GM23338 (cell line): ENCODE results near the gene SPATS1. TPM values are rescaled to one million over a fixed set of nuclear protein-coding genes. Genes with fewer than 3 reads are reported as not detected.

ENCODE experiments used
- ATAC-seq: fragments of 200-7000 bp; cut with Tn5 transposase; 3 replicates; pipeline ENCODE4 v1.9.1; 2020
- DNase-seq: peaks from one replicate; pipeline ENCODE4 v3.0.0-alpha.2; 2015; ENCODE audit warnings: low spot score
- H2AFZ ChIP-seq: fragments of 200-600 bp; sonication (generic); 2 replicates; pipeline ENCODE4 v1.8.0; 2016; ENCODE audit warnings: antibody characterized with exemption, mild to moderate bottlenecking, moderate library complexity
- H3F3A ChIP-seq: fragments of 200-600 bp; sonication (generic); replicated peaks from 2 replicates; pipeline ENCODE4 v1.8.0; 2017; ENCODE audit warnings: antibody characterized with exemption, mixed run types, low read depth
- H3K27ac ChIP-seq: fragments of 200-600 bp; sonication (generic); 2 replicates; pipeline ENCODE4 v1.6.1; 2016; ENCODE audit warnings: low read depth
- H3K27me3 ChIP-seq: fragments of 200-600 bp; sonication (generic); 2 replicates; pipeline ENCODE4 v1.8.0; 2016; ENCODE audit warnings: mild to moderate bottlenecking, mixed run types, moderate library complexity; ENCODE audit not compliant: insufficient read depth
- H3K36me3 ChIP-seq: fragments of 200-600 bp; sonication (generic); 2 replicates; pipeline ENCODE4 v1.8.0; 2016; ENCODE audit warnings: mild to moderate bottlenecking; ENCODE audit not compliant: insufficient read depth
- H3K4me1 ChIP-seq: fragments of 200-600 bp; sonication (generic); 2 replicates; pipeline ENCODE4 v1.8.0; 2016; ENCODE audit warnings: mild to moderate bottlenecking, moderate library complexity; ENCODE audit not compliant: insufficient read depth
- H3K4me2 ChIP-seq: fragments of 200-600 bp; sonication (generic); 2 replicates; pipeline ENCODE4 v1.7.1; 2017; ENCODE audit warnings: mixed run types
- H3K4me3 ChIP-seq: fragments of 200-600 bp; sonication (generic); 2 replicates; pipeline ENCODE4 v1.6.1; 2016; ENCODE audit warnings: mixed run types
- H3K79me2 ChIP-seq: fragments of 200-600 bp; sonication (generic); replicated peaks from 2 replicates; pipeline ENCODE4 v1.8.0; 2017; ENCODE audit warnings: mild to moderate bottlenecking; ENCODE audit not compliant: insufficient read depth
- H3K9me2 ChIP-seq: fragments of 200-600 bp; sonication (generic); 2 replicates; pipeline ENCODE4 v1.8.0; 2017; ENCODE audit not compliant: insufficient read depth
- H4K20me1 ChIP-seq: fragments of 200-600 bp; sonication (generic); replicated peaks from 2 replicates; pipeline ENCODE4 v1.8.0; 2017; ENCODE audit warnings: mild to moderate bottlenecking; ENCODE audit not compliant: insufficient read depth
- H3K27ac Mint-ChIP-seq: 2 replicates; pipeline ENCODE4 v1.8.0; 2020; ENCODE audit warnings: inconsistent platforms, mild to moderate bottlenecking, moderate library complexity, mixed read lengths
- H3K27me3 Mint-ChIP-seq: 3 replicates; pipeline ENCODE4 v1.8.0; 2022; ENCODE audit warnings: low read depth, mild to moderate bottlenecking, moderate library complexity, mixed read lengths, inconsistent platforms; ENCODE audit not compliant: insufficient read depth, poor library complexity
- H3K36me3 Mint-ChIP-seq: 3 replicates; pipeline ENCODE4 v1.8.0; 2021; ENCODE audit warnings: low read depth, mild to moderate bottlenecking, inconsistent platforms, moderate library complexity, mixed read lengths
- H3K4me1 Mint-ChIP-seq: 3 replicates; pipeline ENCODE4 v1.8.0; 2020; ENCODE audit warnings: mild to moderate bottlenecking, inconsistent platforms, mixed read lengths
- H3K4me3 Mint-ChIP-seq: 3 replicates; pipeline ENCODE4 v1.8.0; 2021; ENCODE audit warnings: moderate library complexity, mild to moderate bottlenecking, inconsistent platforms, mixed read lengths
- H3K9me3 Mint-ChIP-seq: 3 replicates; pipeline ENCODE4 v1.8.0; 2020; ENCODE audit warnings: moderate library complexity, mild to moderate bottlenecking, inconsistent platforms, mixed read lengths
- CREB1 ChIP-seq: fragments of 250-450 bp; sonication (Bioruptor Pico); IDR thresholded peaks from 2 replicates; pipeline ENCODE4 v1.5.0; 2020; ENCODE audit warnings: low read depth, mild to moderate bottlenecking, moderate library complexity
- EZH2 ChIP-seq: fragments of 200-600 bp; sonication (generic); IDR thresholded peaks from one replicate; pipeline ENCODE4 v1.8.0; 2017; ENCODE audit warnings: antibody characterized with exemption, mild to moderate bottlenecking, low read depth; ENCODE audit not compliant: unreplicated experiment
- STAT1 ChIP-seq: IDR thresholded peaks from one replicate; pipeline ENCODE4 v1.6.1; 2016; ENCODE audit warnings: antibody characterized with exemption; ENCODE audit not compliant: unreplicated experiment
- polyA plus RNA-seq: library from polyadenylated mRNA; unstranded; fragments of >200 nt; fragmentation: Nextera tagmentation; extraction: Ambion mirVana; gene quantifications from 2 replicates; pipeline ENCODE4 v1.2.1, GENCODE V29; 2016
- total RNA-seq: library from RNA; depleted of rRNA; stranded (reverse); fragments of >200 nt; shearing (Covaris generic); gene quantifications from 2 replicates; pipeline ENCODE4 v1.2.3, GENCODE V29; 2014
- TF ChIP-seq, protein P1 (sequence below): fragments of 250-450 bp; sonication (Bioruptor Pico); IDR thresholded peaks from 2 replicates; pipeline ENCODE4 v1.5.0; 2020; ENCODE audit warnings: mild to moderate bottlenecking, moderate library complexity
- TF ChIP-seq, protein P2 (sequence below), 2 experiments: fragments of 200-600 bp in 1 of 2; sonication (generic) in 1 of 2; conservative IDR thresholded peaks; 2 replicates each; pipeline versions ENCODE4 v1.5.1 to v1.6.1; 2016 to 2017; ENCODE audit warnings: antibody characterized with exemption in 2 of 2, low read depth in 2 of 2, mild to moderate bottlenecking in 2 of 2, moderate library complexity in 1 of 2
- TF ChIP-seq, protein P3 (sequence below): IDR thresholded peaks from 2 replicates; pipeline ENCODE4 v1.6.1; 2016; ENCODE audit warnings: antibody characterized with exemption

The SPATS1 gene
- total and polyA plus RNA-seq, 2 experiments from 2014 or later = not detected

DNA sequence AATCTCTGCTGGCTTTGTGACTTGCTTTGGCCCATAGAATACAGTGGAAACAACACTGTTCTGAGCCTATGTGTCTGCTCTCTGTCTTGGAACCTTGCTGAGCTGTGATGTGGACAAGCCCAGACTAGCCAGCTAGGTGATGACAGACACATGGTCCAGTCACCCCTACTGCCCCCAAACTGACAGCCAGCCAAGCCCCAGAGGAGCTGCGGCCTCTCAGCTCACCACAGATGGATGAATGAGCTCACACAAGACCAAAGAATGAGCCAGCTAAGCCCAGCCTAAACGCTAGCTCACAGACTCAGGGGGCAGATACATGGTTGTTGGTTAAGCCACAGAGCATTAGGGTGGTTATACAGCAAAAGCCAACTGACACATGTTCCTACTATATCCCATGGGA is 33.4 kb upstream of the SPATS1 start (continued):
- TF ChIP-seq, protein P1, sequence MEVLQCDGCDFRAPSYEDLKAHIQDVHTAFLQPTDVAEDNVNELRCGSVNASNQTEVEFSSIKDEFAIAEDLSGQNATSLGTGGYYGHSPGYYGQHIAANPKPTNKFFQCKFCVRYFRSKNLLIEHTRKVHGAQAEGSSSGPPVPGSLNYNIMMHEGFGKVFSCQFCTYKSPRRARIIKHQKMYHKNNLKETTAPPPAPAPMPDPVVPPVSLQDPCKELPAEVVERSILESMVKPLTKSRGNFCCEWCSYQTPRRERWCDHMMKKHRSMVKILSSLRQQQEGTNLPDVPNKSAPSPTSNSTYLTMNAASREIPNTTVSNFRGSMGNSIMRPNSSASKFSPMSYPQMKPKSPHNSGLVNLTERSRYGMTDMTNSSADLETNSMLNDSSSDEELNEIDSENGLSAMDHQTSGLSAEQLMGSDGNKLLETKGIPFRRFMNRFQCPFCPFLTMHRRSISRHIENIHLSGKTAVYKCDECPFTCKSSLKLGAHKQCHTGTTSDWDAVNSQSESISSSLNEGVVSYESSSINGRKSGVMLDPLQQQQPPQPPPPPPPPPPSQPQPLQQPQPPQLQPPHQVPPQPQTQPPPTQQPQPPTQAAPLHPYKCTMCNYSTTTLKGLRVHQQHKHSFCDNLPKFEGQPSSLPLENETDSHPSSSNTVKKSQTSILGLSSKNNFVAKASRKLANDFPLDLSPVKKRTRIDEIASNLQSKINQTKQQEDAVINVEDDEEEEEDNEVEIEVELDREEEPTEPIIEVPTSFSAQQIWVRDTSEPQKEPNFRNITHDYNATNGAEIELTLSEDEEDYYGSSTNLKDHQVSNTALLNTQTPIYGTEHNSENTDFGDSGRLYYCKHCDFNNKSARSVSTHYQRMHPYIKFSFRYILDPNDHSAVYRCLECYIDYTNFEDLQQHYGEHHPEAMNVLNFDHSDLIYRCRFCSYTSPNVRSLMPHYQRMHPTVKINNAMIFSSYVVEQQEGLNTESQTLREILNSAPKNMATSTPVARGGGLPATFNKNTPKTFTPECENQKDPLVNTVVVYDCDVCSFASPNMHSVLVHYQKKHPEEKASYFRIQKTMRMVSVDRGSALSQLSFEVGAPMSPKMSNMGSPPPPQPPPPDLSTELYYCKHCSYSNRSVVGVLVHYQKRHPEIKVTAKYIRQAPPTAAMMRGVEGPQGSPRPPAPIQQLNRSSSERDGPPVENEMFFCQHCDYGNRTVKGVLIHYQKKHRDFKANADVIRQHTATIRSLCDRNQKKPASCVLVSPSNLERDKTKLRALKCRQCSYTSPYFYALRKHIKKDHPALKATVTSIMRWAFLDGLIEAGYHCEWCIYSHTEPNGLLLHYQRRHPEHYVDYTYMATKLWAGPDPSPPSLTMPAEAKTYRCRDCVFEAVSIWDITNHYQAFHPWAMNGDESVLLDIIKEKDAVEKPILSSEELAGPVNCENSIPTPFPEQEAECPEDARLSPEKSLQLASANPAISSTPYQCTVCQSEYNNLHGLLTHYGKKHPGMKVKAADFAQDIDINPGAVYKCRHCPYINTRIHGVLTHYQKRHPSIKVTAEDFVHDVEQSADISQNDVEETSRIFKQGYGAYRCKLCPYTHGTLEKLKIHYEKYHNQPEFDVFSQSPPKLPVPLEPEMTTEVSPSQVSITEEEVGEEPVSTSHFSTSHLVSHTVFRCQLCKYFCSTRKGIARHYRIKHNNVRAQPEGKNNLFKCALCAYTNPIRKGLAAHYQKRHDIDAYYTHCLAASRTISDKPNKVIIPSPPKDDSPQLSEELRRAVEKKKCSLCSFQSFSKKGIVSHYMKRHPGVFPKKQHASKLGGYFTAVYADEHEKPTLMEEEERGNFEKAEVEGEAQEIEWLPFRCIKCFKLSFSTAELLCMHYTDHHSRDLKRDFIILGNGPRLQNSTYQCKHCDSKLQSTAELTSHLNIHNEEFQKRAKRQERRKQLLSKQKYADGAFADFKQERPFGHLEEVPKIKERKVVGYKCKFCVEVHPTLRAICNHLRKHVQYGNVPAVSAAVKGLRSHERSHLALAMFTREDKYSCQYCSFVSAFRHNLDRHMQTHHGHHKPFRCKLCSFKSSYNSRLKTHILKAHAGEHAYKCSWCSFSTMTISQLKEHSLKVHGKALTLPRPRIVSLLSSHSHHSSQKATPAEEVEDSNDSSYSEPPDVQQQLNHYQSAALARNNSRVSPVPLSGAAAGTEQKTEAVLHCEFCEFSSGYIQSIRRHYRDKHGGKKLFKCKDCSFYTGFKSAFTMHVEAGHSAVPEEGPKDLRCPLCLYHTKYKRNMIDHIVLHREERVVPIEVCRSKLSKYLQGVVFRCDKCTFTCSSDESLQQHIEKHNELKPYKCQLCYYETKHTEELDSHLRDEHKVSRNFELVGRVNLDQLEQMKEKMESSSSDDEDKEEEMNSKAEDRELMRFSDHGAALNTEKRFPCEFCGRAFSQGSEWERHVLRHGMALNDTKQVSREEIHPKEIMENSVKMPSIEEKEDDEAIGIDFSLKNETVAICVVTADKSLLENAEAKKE (CRISPR knock-in tag) = no peak

DNA sequence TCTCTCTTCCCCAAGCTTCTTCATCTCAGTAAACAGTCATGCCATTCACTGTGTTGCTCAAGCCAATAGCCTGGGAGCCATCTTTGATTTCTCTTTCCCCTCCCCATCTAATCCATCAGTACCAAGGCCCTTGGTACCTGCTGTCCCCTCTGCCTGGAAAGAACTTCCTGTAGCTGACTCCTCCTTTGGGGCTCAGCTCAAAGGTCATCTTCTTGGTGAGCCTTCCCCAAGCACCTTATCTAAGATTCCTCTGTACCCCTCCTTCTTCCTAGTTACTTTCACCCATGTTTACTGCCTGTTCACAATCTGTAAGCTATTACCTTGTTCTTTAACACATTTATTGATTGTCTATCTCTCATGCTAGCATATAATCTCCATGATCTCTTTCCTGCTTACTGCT is 32.8 kb upstream of the SPATS1 start:
- H3K4me2 ChIP-seq = no peak overlapping the region
- H4K20me1 ChIP-seq = no peaks in the 10 kb centered on the region
- no peak overlapping the region for H3K27ac Mint-ChIP-seq
- no peak overlapping the region for H2AFZ ChIP-seq
- ATAC-seq = no peak
- H3K79me2 ChIP-seq = peaks cover 10% of the 10 kb centered on the region
- no peaks in the 10 kb centered on the region; the same call in 2 of the 3 replicates for H3K9me3 Mint-ChIP-seq
- H3K4me1 ChIP-seq = peaks cover 6% of the 10 kb centered on the region; the same call in 1 of the 2 replicates
- H3K27ac ChIP-seq = no peak overlapping the region
- H3K4me1 Mint-ChIP-seq = peaks cover 9% of the 10 kb centered on the region; the same call in 2 of the 3 replicates
- peaks cover 65% of the 10 kb centered on the region for H3K36me3 Mint-ChIP-seq
- H3K4me3 ChIP-seq = no peak overlapping the region
- H3K36me3 ChIP-seq = peaks cover 12% of the 10 kb centered on the region
- H3F3A ChIP-seq = 0 out of 2 replicates have a peak, but pooled peaks cover 4% of the 10 kb centered on the region
- H3K27me3 ChIP-seq = no peaks in the 10 kb centered on the region
- DNase-seq = no peak
- no peak overlapping the region for H3K4me3 Mint-ChIP-seq
- H3K27me3 Mint-ChIP-seq = peaks cover 15% of the 10 kb centered on the region
- no peaks in the 10 kb centered on the region for H3K9me2 ChIP-seq
- TF ChIP-seq CREB1 (CRISPR knock-in tag) (no peak), EZH2 (no peak), STAT1 (no peak)
- TF ChIP-seq, protein P1 (CRISPR knock-in tag) = no peak
- TF ChIP-seq, protein P2, sequence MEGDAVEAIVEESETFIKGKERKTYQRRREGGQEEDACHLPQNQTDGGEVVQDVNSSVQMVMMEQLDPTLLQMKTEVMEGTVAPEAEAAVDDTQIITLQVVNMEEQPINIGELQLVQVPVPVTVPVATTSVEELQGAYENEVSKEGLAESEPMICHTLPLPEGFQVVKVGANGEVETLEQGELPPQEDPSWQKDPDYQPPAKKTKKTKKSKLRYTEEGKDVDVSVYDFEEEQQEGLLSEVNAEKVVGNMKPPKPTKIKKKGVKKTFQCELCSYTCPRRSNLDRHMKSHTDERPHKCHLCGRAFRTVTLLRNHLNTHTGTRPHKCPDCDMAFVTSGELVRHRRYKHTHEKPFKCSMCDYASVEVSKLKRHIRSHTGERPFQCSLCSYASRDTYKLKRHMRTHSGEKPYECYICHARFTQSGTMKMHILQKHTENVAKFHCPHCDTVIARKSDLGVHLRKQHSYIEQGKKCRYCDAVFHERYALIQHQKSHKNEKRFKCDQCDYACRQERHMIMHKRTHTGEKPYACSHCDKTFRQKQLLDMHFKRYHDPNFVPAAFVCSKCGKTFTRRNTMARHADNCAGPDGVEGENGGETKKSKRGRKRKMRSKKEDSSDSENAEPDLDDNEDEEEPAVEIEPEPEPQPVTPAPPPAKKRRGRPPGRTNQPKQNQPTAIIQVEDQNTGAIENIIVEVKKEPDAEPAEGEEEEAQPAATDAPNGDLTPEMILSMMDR (conservative IDR thresholded peaks at IDR 0.05; ENCODE audit: low read depth in 2 of 2) = no peak
- TF ChIP-seq, protein P3, sequence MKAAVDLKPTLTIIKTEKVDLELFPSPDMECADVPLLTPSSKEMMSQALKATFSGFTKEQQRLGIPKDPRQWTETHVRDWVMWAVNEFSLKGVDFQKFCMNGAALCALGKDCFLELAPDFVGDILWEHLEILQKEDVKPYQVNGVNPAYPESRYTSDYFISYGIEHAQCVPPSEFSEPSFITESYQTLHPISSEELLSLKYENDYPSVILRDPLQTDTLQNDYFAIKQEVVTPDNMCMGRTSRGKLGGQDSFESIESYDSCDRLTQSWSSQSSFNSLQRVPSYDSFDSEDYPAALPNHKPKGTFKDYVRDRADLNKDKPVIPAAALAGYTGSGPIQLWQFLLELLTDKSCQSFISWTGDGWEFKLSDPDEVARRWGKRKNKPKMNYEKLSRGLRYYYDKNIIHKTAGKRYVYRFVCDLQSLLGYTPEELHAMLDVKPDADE = no peak
